ENCODE data around the gene SYNJ1. TPM values are rescaled to one million over a fixed set of nuclear protein-coding genes. Genes with fewer than 3 reads are reported as not detected.
"Not testable (repeated sequence)": the region's sequence is repeated elsewhere in the genome, so short reads cannot be mapped to it uniquely, and the experiment has no call there.

Gene SYNJ1
- 1.0 and 1.8 TPM in 2 replicates for total RNA-seq (2014; rRNA removed; shearing (Covaris generic))

GRCh38 chr21:32727687-32728455 lies at the start of gene SYNJ1:
Gene SYNJ1, minus strand, starts transcription at chr21:32728013. Its CDS starts 1,118 bp downstream, at chr21:32726895.
- in situ Hi-C loops (cut with HindIII; ENCODE audit: low sequenced_read_pairs) = no loop called here
- DNase-seq (ENCODE audit: low spot score) = peak; percentile 96

GRCh38 chr21:32777269-32777668 lies 49.5 kb upstream of the SYNJ1 start:
- no peak for DNase-seq (ENCODE audit: low spot score)
- in situ Hi-C loops (cut with HindIII; ENCODE audit: low sequenced_read_pairs) = no loop called here

DNA sequence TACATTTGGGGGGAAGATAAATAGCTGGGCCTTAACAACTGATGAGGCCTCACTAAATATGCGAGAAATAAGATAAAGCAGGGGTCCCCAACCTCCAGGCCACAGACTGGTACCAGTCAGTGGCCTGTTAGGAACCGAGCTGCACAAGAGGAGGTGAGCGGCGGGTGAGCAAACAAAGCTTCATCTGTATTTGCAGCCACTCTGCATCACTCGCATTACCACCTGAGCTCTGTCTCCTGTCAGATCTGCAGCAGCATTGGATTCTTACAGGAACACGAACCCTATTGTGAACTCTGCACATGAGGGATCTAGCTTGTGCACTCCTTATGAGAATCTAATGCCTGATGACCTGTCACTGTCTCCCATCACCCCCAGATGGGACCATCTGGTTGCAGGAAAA lies 48.9 kb upstream of the SYNJ1 start:
- in situ Hi-C loops (cut with HindIII; ENCODE audit: low sequenced_read_pairs) = no loop called here
- DNase-seq (ENCODE audit: low spot score) = no peak

GRCh38 chr21:32773048-32773344 lies 45.2 kb upstream of the SYNJ1 start:
- DNase-seq (ENCODE audit: low spot score); in situ Hi-C loops (cut with HindIII; ENCODE audit: low sequenced_read_pairs): not testable (repeated sequence)

- in situ Hi-C loops (cut with HindIII; ENCODE audit: low sequenced_read_pairs) = no loop called here
- DNase-seq (ENCODE audit: low spot score) = peak; percentile 33
Measured at GRCh38 chr21:32772281-32773047, 44.7 kb upstream of the SYNJ1 start.

DNA sequence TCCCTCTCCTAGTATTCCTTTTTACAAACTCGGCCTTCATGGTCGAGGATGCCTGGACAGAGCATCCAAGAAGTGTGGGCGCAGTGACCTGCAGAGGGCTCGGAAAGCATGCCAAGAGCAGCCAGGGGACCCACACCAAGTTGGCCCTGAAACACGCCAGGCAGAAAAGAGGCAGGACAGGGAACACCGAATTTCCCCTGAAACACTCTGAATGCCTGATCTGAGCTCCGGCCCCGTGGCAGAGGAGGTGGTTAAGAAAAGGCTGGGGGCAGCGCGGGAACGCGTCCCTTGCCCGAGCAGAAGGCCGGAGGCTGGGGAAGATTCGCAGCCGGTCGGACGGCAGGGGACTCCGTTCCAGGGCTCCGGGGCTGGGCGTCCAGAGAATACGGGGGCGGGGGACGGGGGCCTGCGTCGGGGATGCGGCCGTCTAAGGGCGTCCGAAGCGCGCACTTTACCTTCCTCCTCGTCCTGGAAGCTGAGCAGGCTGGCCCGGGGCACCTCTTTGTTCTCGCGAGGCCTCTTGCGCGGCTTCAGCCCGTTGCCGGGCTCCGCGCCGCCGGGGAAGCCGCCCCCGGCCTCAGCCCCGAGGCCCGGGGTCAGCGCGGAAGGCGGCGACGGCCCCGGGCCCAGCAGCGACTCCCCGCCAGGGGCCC lies 43.2 kb upstream of the SYNJ1 start:
- in situ Hi-C loops (cut with HindIII; ENCODE audit: low sequenced_read_pairs) = no loop called here
- DNase-seq (ENCODE audit: low spot score) = peak; percentile 23

- in situ Hi-C loops (cut with HindIII; ENCODE audit: low sequenced_read_pairs) = no loop called here
- no peak for DNase-seq (ENCODE audit: low spot score)
Measured at GRCh38 chr21:32768530-32768929, 40.7 kb upstream of the SYNJ1 start.

- no peak for DNase-seq (ENCODE audit: low spot score)
- in situ Hi-C loops (cut with HindIII; ENCODE audit: low sequenced_read_pairs) = no loop called here
Measured at GRCh38 chr21:32765058-32765457, 37.2 kb upstream of the SYNJ1 start.

DNA sequence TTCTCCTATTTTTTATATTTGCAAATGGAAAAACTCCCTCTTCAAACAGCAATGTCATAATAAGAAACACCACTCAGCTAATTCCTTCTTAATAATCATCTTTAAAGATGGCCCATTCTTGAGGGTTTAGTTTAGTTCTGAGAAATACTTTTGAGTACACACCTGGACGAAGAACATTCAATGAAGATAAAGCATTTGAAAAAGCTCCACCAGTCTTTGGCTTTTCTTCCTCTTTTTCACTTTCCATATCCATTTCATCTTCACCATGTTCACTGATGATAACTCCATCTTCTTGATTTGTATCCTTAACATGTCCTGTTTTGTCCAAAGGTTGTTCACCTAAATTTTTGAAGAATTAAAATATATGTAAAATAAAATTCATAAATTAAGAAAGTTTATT lies 36.4 kb upstream of the SYNJ1 start:
- no peak for DNase-seq (ENCODE audit: low spot score)
- in situ Hi-C loops (cut with HindIII; ENCODE audit: low sequenced_read_pairs) = no loop called here

GRCh38 chr21:32757804-32758203 lies 30.0 kb upstream of the SYNJ1 start:
- DNase-seq (ENCODE audit: low spot score) = no peak
- in situ Hi-C loops (cut with HindIII; ENCODE audit: low sequenced_read_pairs) = no loop called here

- in situ Hi-C loops (cut with HindIII; ENCODE audit: low sequenced_read_pairs) = no loop called here
- no peak for DNase-seq (ENCODE audit: low spot score)
Measured at GRCh38 chr21:32756096-32756495, 28.3 kb upstream of the SYNJ1 start.

- DNase-seq (ENCODE audit: low spot score) = no peak
- in situ Hi-C loops (cut with HindIII; ENCODE audit: low sequenced_read_pairs) = no loop called here
Measured at GRCh38 chr21:32753818-32754585, 26.2 kb upstream of the SYNJ1 start.

GRCh38 chr21:32750405-32750804 lies 22.6 kb upstream of the SYNJ1 start:
- no peak for DNase-seq (ENCODE audit: low spot score)
- in situ Hi-C loops (cut with HindIII; ENCODE audit: low sequenced_read_pairs) = no loop called here

- no peak for DNase-seq (ENCODE audit: low spot score)
- in situ Hi-C loops (cut with HindIII; ENCODE audit: low sequenced_read_pairs) = no loop called here
Measured at GRCh38 chr21:32749662-32750061, 21.8 kb upstream of the SYNJ1 start.

- in situ Hi-C loops (cut with HindIII; ENCODE audit: low sequenced_read_pairs) = no loop called here
- no peak for DNase-seq (ENCODE audit: low spot score)
Measured at GRCh38 chr21:32748529-32748928, 20.7 kb upstream of the SYNJ1 start.

GRCh38 chr21:32747396-32747795 lies 19.6 kb upstream of the SYNJ1 start:
- no peak for DNase-seq (ENCODE audit: low spot score)
- in situ Hi-C loops (cut with HindIII; ENCODE audit: low sequenced_read_pairs) = no loop called here

GRCh38 chr21:32746711-32747110 lies 18.9 kb upstream of the SYNJ1 start:
- in situ Hi-C loops (cut with HindIII; ENCODE audit: low sequenced_read_pairs); DNase-seq (ENCODE audit: low spot score): not testable (repeated sequence)

DNA sequence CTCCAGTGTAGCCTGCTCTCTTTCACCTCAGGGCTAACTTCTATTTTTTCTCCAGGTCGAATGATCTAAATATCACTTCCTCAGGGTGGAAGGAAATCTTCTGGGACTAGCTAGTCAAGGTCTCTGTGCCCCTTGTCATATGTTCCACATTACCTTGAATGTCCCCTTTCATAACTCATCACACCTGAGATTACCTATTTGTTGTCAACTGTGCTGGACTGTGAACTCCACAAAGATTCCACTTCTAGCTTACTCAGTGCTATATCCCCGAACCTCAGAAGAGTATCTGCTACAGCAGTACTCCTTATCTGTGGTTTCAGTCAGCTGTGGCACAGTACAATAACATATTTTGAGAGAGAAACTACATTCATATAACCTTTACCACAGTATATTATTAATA lies 14.6 kb upstream of the SYNJ1 start:
- in situ Hi-C loops (cut with HindIII; ENCODE audit: low sequenced_read_pairs) = no loop called here
- DNase-seq (ENCODE audit: low spot score) = no peak

GRCh38 chr21:32741336-32741735 lies 13.5 kb upstream of the SYNJ1 start:
- DNase-seq (ENCODE audit: low spot score) = no peak
- in situ Hi-C loops (cut with HindIII; ENCODE audit: low sequenced_read_pairs) = no loop called here

- DNase-seq (ENCODE audit: low spot score) = no peak
- in situ Hi-C loops (cut with HindIII; ENCODE audit: low sequenced_read_pairs) = no loop called here
Measured at GRCh38 chr21:32739946-32740345, 12.1 kb upstream of the SYNJ1 start.

All from G401 (cell line).